ENCODE results near the gene ATF4.

The ATF4 gene

GRCh38 chr22:39558254-39558727, 37.9 kb downstream of the ATF4 start:
- no peak for DNase-seq (ENCODE audit: low read depth in 2 of 2)

- DNase-seq (ENCODE audit: low read depth in 2 of 2) = no peak
Observed at GRCh38 chr22:39558950-39559349, 38.6 kb downstream of the ATF4 start.

GRCh38 chr22:39559456-39560105, 39.2 kb downstream of the ATF4 start:
- no peak for DNase-seq (ENCODE audit: low read depth in 2 of 2)

- no peak for DNase-seq (ENCODE audit: low read depth in 2 of 2)
Observed at GRCh38 chr22:39560127-39560526, 39.8 kb downstream of the ATF4 start.

- DNase-seq (ENCODE audit: low read depth in 2 of 2) = no peak
Observed at GRCh38 chr22:39562839-39563489, 42.6 kb downstream of the ATF4 start.

- DNase-seq (ENCODE audit: low read depth in 2 of 2) = no peak
Observed at GRCh38 chr22:39563571-39564428, 43.4 kb downstream of the ATF4 start.

GRCh38 chr22:39565414-39565944, 45.1 kb downstream of the ATF4 start:
- DNase-seq (ENCODE audit: low read depth in 2 of 2) = no peak

- no peak for DNase-seq (ENCODE audit: low read depth in 2 of 2)
Observed at GRCh38 chr22:39567135-39567946, 47.0 kb downstream of the ATF4 start.

- no peak for DNase-seq (ENCODE audit: low read depth in 2 of 2)
Observed at GRCh38 chr22:39568278-39568981, 48.1 kb downstream of the ATF4 start.

GRCh38 chr22:39569066-39569465, 48.7 kb downstream of the ATF4 start:
- no peak for DNase-seq (ENCODE audit: low read depth in 2 of 2)

- DNase-seq (ENCODE audit: low read depth in 2 of 2) = no peak
Observed at GRCh38 chr22:39570226-39570625, 49.9 kb downstream of the ATF4 start.

GRCh38 chr22:39570665-39571064, 50.3 kb downstream of the ATF4 start, which contains the start of gene CACNA1I:
Gene CACNA1I, plus strand, starts transcription at chr22:39570753. Its CDS starts 0 bp downstream, at chr22:39570753.
- no peak for DNase-seq (ENCODE audit: low read depth in 2 of 2)

GRCh38 chr22:39571538-39571937, 51.2 kb downstream of the ATF4 start:
- DNase-seq (ENCODE audit: low read depth in 2 of 2) = no peak
